Bronchial epithelial cell (primary cell): Measurements from ENCODE around the gene RXRB. TPM values are rescaled to one million over a fixed set of nuclear protein-coding genes. Genes with fewer than 3 reads are reported as not detected.

ENCODE experiments used
- DNase-seq: peaks from one replicate; pipeline ENCODE4 v3.0.0-alpha.2; 2010; ENCODE audit warnings: low read depth
- FAIRE-seq: peaks from 2 replicates; lab custom pipeline; 2011; peaks lifted over from hg19 to GRCh38; lab: Jason Lieb, UNC
- H3K27me3 ChIP-seq: 2 replicates; pipeline ENCODE4 v1.5.1; 2011; ENCODE audit warnings: low read length; ENCODE audit not compliant: control insufficient read depth, insufficient read depth
- H3K36me3 ChIP-seq: 2 replicates; pipeline ENCODE4 v1.5.1; 2011; ENCODE audit warnings: low read length; ENCODE audit not compliant: control insufficient read depth, insufficient read depth
- H3K4me3 ChIP-seq: 2 replicates; pipeline ENCODE4 v1.5.1; 2011; ENCODE audit warnings: mild to moderate bottlenecking, low read depth, low read length, control low read depth
- total RNA-seq: library from RNA; depleted of rRNA; stranded (reverse); fragments of >200 nt; gene quantifications from 2 replicates; pipeline ENCODE4 v1.2.1, GENCODE V29; 2014
- TF ChIP-seq, protein P1 (sequence below): IDR thresholded peaks from 2 replicates; pipeline ENCODE4 v1.5.1; 2011; ENCODE audit warnings: mild to moderate bottlenecking, moderate library complexity, low read length, control low read depth, inconsistent platforms; ENCODE audit not compliant: insufficient read depth, severe bottlenecking

Gene RXRB
- total RNA-seq, 1 donor from 2014 or later: 15.3 TPM

DNA sequence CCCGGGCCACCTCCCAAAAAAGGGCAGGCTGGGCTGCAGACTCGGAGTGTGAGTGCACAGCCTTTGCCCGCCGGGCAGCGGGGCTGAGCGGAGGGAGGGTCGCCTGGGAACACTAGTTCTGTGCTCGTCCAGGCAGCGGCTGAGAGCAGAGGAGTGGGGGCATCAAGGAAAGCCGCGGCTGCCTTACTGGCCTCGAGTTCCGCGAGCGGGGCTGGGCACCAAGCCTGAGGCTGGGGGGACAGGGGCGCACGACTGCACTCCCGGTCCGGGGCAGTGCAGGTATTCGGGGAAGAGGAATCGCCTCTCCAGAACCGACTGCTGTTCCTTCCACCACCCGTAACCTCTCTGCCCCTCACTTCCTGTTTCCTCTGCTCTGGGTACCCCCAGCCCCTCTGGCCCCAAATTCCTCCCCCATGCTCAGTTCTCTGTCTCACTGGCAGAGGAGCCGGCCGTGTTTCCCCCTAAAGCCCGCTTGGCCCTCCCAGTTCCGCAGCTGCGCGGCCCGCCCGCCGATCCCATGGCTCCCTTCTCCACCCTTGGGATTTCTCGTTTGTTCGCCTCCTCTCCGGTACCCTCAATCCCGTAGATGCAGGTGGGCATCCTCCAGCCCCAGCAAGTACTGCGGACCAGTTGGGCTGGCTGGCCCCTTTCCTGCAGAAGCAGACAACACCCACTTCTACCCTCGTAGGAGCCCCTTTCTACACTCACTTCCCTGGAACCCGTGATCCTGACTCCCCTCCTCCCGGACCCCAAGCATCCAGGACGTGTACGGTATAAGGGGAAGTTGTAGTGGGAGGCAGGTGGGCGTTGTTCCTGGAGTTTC, 12.9 kb upstream of the RXRB start:
- no peak for DNase-seq
- no peak for FAIRE-seq
- H3K36me3 ChIP-seq: peaks cover 6% of the 10 kb centered on the region
- no peaks in the 10 kb centered on the region for H3K27me3 ChIP-seq
- TF ChIP-seq, protein P1, sequence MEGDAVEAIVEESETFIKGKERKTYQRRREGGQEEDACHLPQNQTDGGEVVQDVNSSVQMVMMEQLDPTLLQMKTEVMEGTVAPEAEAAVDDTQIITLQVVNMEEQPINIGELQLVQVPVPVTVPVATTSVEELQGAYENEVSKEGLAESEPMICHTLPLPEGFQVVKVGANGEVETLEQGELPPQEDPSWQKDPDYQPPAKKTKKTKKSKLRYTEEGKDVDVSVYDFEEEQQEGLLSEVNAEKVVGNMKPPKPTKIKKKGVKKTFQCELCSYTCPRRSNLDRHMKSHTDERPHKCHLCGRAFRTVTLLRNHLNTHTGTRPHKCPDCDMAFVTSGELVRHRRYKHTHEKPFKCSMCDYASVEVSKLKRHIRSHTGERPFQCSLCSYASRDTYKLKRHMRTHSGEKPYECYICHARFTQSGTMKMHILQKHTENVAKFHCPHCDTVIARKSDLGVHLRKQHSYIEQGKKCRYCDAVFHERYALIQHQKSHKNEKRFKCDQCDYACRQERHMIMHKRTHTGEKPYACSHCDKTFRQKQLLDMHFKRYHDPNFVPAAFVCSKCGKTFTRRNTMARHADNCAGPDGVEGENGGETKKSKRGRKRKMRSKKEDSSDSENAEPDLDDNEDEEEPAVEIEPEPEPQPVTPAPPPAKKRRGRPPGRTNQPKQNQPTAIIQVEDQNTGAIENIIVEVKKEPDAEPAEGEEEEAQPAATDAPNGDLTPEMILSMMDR: no peak
- peak overlapping the region; percentile 47 for H3K4me3 ChIP-seq

DNA sequence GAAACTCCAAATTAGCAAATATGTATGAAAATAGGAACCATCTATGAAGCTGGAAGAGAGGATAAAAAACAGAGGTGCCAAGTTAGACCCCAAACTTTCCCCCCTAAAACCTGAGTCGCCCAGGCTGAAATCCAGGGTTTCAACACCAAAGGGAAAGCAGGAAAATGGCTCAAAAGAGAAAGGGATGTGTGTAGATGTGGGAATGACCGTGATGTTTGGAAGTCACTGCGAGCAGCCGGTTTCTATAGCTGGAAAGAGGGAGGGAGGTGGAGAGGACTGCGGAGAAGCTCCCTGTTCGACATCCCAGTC, 12.3 kb upstream of the RXRB start:
- FAIRE-seq (no peak), DNase-seq (no peak)
- TF ChIP-seq, protein P1: no peak
- Histone ChIP-seq H3K27me3 (no peaks in the 10 kb centered on the region), H3K36me3 (peaks cover 6% of the 10 kb centered on the region), H3K4me3 (peak overlapping the region; percentile 47)

DNA sequence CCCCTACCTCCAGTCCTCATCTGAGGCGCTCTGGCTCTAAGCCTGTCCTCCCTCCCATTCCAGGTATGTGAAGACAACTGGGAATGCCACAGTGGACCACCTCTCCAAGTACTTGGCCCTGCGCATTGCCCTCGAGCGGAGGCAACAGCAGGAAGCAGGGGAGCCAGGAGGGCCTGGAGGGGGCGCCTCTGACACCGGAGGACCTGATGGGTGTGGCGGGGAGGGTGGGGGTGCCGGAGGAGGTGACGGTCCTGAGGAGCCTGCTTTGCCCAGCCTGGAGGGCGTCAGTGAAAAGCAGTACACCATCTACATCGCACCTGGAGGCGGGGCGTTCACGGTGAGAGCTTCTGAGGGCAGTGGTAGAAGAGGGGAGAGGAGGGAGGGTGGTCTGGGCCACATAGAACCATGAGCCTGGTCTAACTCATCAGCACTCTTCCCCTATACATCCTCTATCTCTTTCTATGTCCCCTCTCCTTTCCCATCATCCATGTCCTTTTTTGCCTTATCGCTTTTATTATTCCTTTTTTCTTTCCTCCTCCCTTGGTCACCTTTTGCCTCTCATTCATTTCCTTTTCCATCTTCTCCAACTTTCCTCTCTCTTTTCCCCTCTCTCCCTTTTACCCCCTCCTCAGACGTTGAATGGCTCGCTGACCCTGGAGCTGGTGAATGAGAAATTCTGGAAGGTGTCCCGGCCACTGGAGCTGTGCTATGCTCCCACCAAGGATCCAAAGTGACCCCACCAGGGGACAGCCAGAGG, 11.4 kb upstream of the RXRB start:
- FAIRE-seq (no peak), DNase-seq (no peak)
- peaks cover 6% of the 10 kb centered on the region for H3K36me3 ChIP-seq
- no peak overlapping the region for H3K4me3 ChIP-seq
- TF ChIP-seq, protein P1: no peak
- no peaks in the 10 kb centered on the region for H3K27me3 ChIP-seq

DNA sequence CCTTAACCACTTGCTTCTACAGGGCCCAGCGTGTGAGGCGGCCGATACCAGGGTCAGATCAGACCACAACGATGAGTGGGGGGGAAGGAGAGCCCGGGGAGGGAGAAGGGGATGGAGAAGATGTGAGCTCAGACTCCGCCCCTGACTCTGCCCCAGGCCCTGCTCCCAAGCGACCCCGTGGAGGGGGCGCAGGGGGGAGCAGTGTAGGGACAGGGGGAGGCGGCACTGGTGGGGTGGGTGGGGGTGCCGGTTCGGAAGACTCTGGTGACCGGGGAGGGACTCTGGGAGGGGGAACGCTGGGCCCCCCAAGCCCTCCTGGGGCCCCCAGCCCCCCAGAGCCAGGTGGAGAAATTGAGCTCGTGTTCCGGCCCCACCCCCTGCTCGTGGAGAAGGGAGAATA, 10.7 kb upstream of the RXRB start:
- H3K4me3 ChIP-seq: no peak overlapping the region
- DNase-seq (no peak), FAIRE-seq (no peak)
- H3K27me3 ChIP-seq: no peaks in the 10 kb centered on the region
- H3K36me3 ChIP-seq: peaks cover 6% of the 10 kb centered on the region
- TF ChIP-seq, protein P1: no peak

DNA sequence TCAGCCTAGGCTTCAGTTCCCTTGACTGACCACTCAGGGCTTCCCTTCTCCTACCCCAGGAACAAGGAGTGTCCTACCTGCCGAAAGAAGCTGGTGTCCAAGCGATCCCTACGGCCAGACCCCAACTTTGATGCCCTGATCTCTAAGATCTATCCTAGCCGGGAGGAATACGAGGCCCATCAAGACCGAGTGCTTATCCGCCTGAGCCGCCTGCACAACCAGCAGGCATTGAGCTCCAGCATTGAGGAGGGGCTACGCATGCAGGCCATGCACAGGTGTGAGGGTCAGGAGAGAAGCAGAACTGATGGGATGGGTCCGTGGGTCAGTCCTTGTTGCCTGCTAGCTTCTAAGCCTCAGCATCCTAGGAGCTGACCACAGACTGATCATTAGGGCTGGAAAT, 9.4 kb upstream of the RXRB start:
- DNase-seq (no peak), FAIRE-seq (no peak)
- TF ChIP-seq, protein P1: no peak

More for the DNA sequence above, 9.4 kb upstream of the RXRB start:
- no peaks in the 10 kb centered on the region for H3K27me3 ChIP-seq
- H3K36me3 ChIP-seq: peaks cover 6% of the 10 kb centered on the region
- no peak overlapping the region for H3K4me3 ChIP-seq
